Occipital lobe (tissue), 2 donors: Measurements from ENCODE around the gene CFAP61. TPM values are rescaled to one million over a fixed set of nuclear protein-coding genes. Genes with fewer than 3 reads are reported as not detected.

Experiments used
- DNase-seq: peaks from one replicate; lab custom pipeline; 2025; lab: John Stamatoyannopoulos, UW
- total RNA-seq: library from RNA; depleted of rRNA; stranded (reverse); fragments of >200 nt; gene quantifications from one replicate; pipeline ENCODE4 v1.2.3, GENCODE V29; 2014

The CFAP61 gene
- total RNA-seq, 1 donor from 2014 or later, result 3.1 TPM

- DNase-seq, result no peak
These were observed 218.9 kb downstream of the CFAP61 start for GRCh38 chr20:20271271-20271670.

- no peak for DNase-seq
These were observed 220.4 kb downstream of the CFAP61 start for GRCh38 chr20:20272686-20273085.

GRCh38 chr20:20273286-20273685, 221.0 kb downstream of the CFAP61 start:
- DNase-seq, result no peak

GRCh38 chr20:20274821-20275220, 222.5 kb downstream of the CFAP61 start:
- no peak for DNase-seq

- no peak for DNase-seq
These were observed 223.3 kb downstream of the CFAP61 start for GRCh38 chr20:20275636-20276035.

DNA sequence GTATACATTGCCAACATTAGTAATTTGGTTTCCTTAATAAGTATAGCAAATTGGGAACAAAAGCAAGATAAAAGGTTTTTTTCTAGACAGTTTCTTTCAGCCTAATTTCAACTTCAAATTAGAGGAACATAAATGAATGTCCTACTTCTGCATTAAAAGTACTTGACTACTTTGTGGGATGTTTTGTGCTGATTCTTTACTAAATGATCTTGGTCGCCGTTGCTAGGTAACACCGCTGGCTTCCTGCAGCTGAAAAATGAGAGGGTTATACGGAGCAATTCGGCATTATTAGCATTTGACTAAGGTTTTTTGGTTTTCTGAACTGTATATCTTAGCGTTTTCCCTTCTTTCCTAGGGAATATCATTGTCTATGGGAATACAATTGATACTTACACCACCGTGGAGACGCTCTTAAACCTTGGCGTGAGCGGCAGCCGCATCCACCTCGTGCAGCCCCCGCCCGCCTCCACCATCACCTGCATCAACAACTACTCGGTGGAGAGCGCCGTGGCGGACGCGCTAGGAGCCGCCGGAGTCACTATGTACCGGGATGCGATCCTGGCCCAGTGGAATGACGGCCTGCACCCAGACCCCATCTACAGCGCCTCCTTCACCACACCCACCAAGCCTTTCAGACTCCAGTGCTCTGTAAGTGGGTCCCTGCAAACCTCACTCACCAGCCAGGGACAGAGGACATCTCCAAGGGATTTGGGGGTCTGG, 224.6 kb downstream of the CFAP61 start:
- no peak for DNase-seq

DNA sequence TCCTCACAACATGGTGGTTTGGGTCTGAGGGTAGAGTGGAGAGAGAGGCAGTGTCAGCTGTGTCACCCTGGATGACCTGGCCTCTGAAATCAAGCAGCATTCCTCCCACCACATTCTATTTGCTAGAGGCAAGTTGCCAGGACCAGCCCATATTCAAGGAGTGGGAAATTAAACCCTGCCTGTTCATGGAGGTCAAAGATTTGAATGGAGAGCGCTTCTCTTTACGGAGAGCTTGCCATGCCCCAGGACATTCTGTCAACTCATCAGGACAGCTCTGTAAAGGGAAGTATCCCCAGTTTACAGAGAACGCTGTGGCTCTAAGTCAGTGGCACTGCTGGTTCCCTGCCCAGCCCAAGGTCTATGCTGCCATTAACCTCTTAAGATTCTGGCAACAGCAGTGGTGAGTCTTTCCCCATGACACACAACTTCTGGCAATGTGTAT, 225.6 kb downstream of the CFAP61 start:
- no peak for DNase-seq

- DNase-seq, result no peak
These were observed 233.7 kb downstream of the CFAP61 start for GRCh38 chr20:20286061-20286460.

- DNase-seq, result no peak
These were observed 237.0 kb downstream of the CFAP61 start for GRCh38 chr20:20289331-20289730.

- DNase-seq, result no peak
These were observed 240.1 kb downstream of the CFAP61 start for GRCh38 chr20:20292472-20292871.

DNA sequence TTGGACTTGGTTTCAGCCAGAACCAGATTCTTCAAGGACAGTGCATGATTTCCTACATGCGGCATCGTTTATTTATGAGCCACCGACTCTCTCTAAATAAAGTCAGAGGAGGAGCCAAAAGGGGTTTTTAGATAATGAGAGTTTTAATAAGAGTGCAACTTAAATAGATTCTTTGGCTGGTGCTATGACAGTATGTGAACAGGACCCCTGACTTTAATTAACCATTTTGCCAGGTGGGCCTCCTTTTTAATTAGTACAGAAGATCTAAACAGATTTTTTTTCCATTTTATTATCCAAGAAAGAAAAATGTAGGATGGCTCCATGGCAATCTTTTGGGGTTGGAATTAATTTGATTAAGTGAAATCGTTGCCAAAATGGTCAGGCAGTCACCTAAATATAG, 240.8 kb downstream of the CFAP61 start:
- no peak for DNase-seq

GRCh38 chr20:20293691-20294385, 241.5 kb downstream of the CFAP61 start:
- DNase-seq, result no peak

- DNase-seq, result no peak
These were observed 243.5 kb downstream of the CFAP61 start for GRCh38 chr20:20295621-20296498.

- DNase-seq, result no peak
These were observed 244.8 kb downstream of the CFAP61 start for GRCh38 chr20:20297181-20297580.

DNA sequence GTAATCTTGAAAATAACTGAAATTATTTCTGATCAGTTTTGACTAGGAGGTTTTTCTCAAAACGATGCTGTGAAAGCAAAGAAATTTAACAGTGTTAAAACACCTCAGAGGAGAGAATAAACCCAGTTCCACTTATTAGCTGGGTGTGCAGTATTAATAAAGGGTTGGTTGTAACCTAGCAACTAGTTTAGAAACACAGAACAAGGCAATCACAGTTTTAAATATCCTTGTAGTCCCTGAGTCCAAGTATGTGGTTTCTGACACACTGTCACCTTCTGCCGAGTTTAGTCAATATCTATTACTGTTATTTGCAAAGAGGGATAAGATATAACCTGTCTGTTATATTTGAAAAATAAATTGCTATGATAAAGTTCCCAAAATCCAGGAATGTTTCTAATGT, 245.4 kb downstream of the CFAP61 start:
- DNase-seq, result no peak

GRCh38 chr20:20299904-20300303, 247.6 kb downstream of the CFAP61 start:
- no peak for DNase-seq

- no peak for DNase-seq
These were observed 251.0 kb downstream of the CFAP61 start for GRCh38 chr20:20303320-20303719.

DNA sequence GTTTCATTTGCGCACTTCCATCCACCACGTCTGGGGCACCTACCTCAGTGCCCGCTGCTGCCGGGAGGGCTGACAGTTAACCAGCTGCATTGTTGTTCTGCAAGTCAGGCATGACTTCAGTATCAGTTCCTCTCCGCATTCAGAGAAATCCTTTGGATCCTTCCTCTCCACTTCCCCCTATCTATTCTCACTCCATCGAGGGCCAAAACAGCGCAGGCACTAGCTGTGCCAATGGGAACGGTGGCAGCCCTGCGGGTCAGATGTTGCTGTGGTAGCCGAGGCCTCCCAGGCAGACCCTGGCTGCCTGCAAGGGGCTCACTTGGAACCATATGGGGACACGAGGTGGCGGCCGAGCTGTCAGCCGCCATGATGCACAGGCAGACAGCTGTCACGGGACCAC, 251.4 kb downstream of the CFAP61 start:
- no peak for DNase-seq

- peak; percentile 11 for DNase-seq
These were observed 252.6 kb downstream of the CFAP61 start for GRCh38 chr20:20304942-20305341.

- DNase-seq, result no peak
These were observed 260.2 kb downstream of the CFAP61 start for GRCh38 chr20:20312562-20312961.

DNA sequence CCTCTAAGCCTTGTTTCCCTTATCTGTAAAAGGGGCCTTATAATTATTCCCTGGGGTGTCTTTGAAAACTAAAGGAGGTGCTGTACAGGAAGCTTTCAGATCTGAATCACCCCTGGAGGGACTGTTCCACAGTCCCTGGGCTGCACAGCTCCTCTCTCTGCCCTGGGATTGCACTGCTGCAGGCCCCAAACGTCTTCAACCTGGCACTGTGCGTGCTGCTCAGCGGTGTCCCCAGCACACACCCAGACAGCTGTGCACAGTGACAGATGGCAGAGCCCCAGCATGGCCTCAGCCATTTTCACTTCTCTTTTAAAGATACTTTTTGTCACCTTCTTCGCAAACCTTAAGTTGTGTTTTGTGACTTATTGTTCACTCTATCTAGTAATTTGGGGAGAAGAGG, 264.9 kb downstream of the CFAP61 start:
- no peak for DNase-seq
